Measurements from ENCODE around the gene RXRA. TPM values are rescaled to one million over a fixed set of nuclear protein-coding genes. Genes with fewer than 3 reads are reported as not detected.

Gene RXRA
- total and polyA plus RNA-seq, 2 of the 4 experiments (the other 2 are of a cell fraction): 7.5 to 17.9 TPM

- peak; percentile 100 for ATAC-seq (ENCODE audit: low read depth)
- Histone ChIP-seq H3K14ac (replicated peaks; ENCODE audit: low read depth, low read length) (no peak overlapping the region), H2BK15ac (ENCODE audit: low read depth, low read length) (no peak overlapping the region), H3K4ac (ENCODE audit: low read depth, low read length) (peak overlapping the region; percentile 24; the same call in 1 of the 2 replicates), H3K9ac (ENCODE audit: low read depth, low read length) (no peak overlapping the region), H3K9me1 (ENCODE audit: insufficient read depth, low read length) (no peaks in the 10 kb centered on the region), H3K79me1 (ENCODE audit: low read depth in 1 of 2, low read length in 2 of 2) (peaks cover 0 to 6% of the 10 kb centered on the region in 2 experiments; a peak in 1 of 4 replicates), H2AFZ (replicated peaks; ENCODE audit: low read length, poor library complexity) (peak overlapping the region; percentile 84), H4K20me1 (ENCODE audit: insufficient read depth, low read length) (no peaks in the 10 kb centered on the region), H2AK9ac (replicated peaks; ENCODE audit: low read depth, low read length, poor library complexity) (peak overlapping the region; percentile 86), H2BK120ac (ENCODE audit: low read depth, low read length) (peak overlapping the region; percentile 28; the same call in 1 of the 2 replicates), H3K56ac (ENCODE audit: extremely low read depth, insufficient read depth, low read length) (no peak overlapping the region), H3K4me1 (ENCODE audit: control insufficient read depth, insufficient read depth, low read length) (peaks cover 2% of the 10 kb centered on the region; the same call in 1 of the 2 replicates), H2BK5ac (ENCODE audit: low read depth, low read length, poor library complexity, severe bottlenecking) (no peak overlapping the region), H4K91ac (ENCODE audit: insufficient read depth, low read depth, low read length) (peak overlapping the region; percentile 37; the same call in 1 of the 2 replicates), H4K8ac (ENCODE audit: low read depth in 2 of 2, low read length in 2 of 2) (no peak overlapping the region), H3K4me2 (ENCODE audit: low read depth, low read length) (no peak overlapping the region), H3K9me3 (ENCODE audit: control insufficient read depth, insufficient read depth, low read length) (peaks cover 13% of the 10 kb centered on the region), H3K18ac (ENCODE audit: low read depth, low read length) (no peak overlapping the region), H3K27ac (ENCODE audit: insufficient read depth, low read length) (no peak overlapping the region), H3K4me3 (ENCODE audit: insufficient read depth, low read depth, low read length) (no peak overlapping the region), H3K23ac (ENCODE audit: low read depth, low read length) (no peak overlapping the region), H3K27me3 (ENCODE audit: control insufficient read depth, insufficient read depth, low read length) (no peaks in the 10 kb centered on the region), H4K5ac (ENCODE audit: low read depth, low read length) (no peak overlapping the region), H2BK20ac (ENCODE audit: low read depth, low read length) (no peak overlapping the region), H2AK5ac (ENCODE audit: low read depth, low read length) (0 out of 2 replicates have a peak overlapping the region, but pooled peaks have one; percentile 57), H3K36me3 (ENCODE audit: control insufficient read depth, insufficient read depth, low read length) (no peaks in the 10 kb centered on the region)
- no TSS peak for BruUV-seq (replicated peaks)
- peak; percentile 94 for DNase-seq
- intact Hi-C loops (cut with micrococcal nuclease): loop anchor here (1.0 to 10.0 kb wide), 8 partner anchors 193 to 963 kb away; partner anchors contain the start of gene BRD3
- in situ Hi-C loops (cut with MboI; ENCODE audit: low sequenced_read_pairs): loop anchor here (5.0 kb wide), 1 partner anchor 288 kb away; no protein-coding TSS in a partner anchor
- WGBS, 2 experiments (ENCODE audit: extremely low coverage in 2 of 2, insufficient read length in 1 of 2): 0% methylated on average over 2 of the region's 10 CpGs; no CpG with 5 or more reads in 1 of the 2 experiments
- ChIA-PET POLR2A (ENCODE audit: unreplicated experiment) (no interaction called here), CTCF (interaction anchor here (0.6 to 1.5 kb wide), 14 partner anchors 81 to 423 kb away, joined by 3 to 7 read pairs (median 3); partner anchors contain the start of gene RNU6ATAC)
- dilution Hi-C loops (cut with HindIII; ENCODE audit: low sequenced_read_pairs, unreplicated experiment): no loop called here
- TF ChIP-seq ELK1 (IDR thresholded peaks at IDR 0.05; ENCODE audit: borderline replicate concordance, low read depth, low read length): no peak
- peak; percentile 79; the same call in 1 of the 2 replicates for TF ChIP-seq MXI1 (IDR thresholded peaks at IDR 0.05; ENCODE audit: borderline replicate concordance, low read depth, low read length)
- no peak for TF ChIP-seq NFE2L2 (IDR thresholded peaks at IDR 0.05; ENCODE audit: low read depth, low read length)
- peak; percentile 99 for TF ChIP-seq SMC3 (IDR thresholded peaks at IDR 0.05; ENCODE audit: low read depth, low read length)
- TF ChIP-seq CTCF (conservative IDR thresholded peaks at IDR 0.05; ENCODE audit: low read depth, low read length): peak; percentile 99
- peak; percentile 65; the same call in 1 of the 2 replicates for TF ChIP-seq CHD1 (IDR thresholded peaks at IDR 0.05; ENCODE audit: low read depth, low read length)
- TF ChIP-seq RFX5 (IDR thresholded peaks at IDR 0.05; ENCODE audit: low read depth, low read length): peak; percentile 82
- 0 out of 2 replicates have a peak, but pooled peaks have one; percentile 7 for TF ChIP-seq MAFK (IDR thresholded peaks at IDR 0.05; ENCODE audit: low read depth, low read length)
- TF ChIP-seq RCOR1 (IDR thresholded peaks at IDR 0.05; ENCODE audit: insufficient replicate concordance, low read length): peak; percentile 80
- no peak for TF ChIP-seq FOS (IDR thresholded peaks at IDR 0.05; ENCODE audit: low read depth, low read length)
- TF ChIP-seq POLR2A (IDR thresholded peaks at IDR 0.05; ENCODE audit: low read depth, low read length): peak; percentile 61
- no peak for TF ChIP-seq BHLHE40 (IDR thresholded peaks at IDR 0.05; ENCODE audit: low read depth, low read length)
- peak; percentile 63; the same call in 1 of the 2 replicates for TF ChIP-seq MAZ (IDR thresholded peaks at IDR 0.05; ENCODE audit: borderline replicate concordance, low read depth, low read length)
- peak; percentile 100 for TF ChIP-seq RAD21 (IDR thresholded peaks at IDR 0.05; ENCODE audit: low read length)
These were observed 123.1 kb downstream of the RXRA start for GRCh38 chr9:134449180-134449916.
